Hepatocyte (in vitro differentiated cells): ENCODE results near the gene LRMDA. TPM values are rescaled to one million over a fixed set of nuclear protein-coding genes. Genes with fewer than 3 reads are reported as not detected.

ENCODE experiments used
- DNase-seq: peaks from one replicate; pipeline ENCODE4 v3.0.0-alpha.2; 2016; ENCODE audit warnings: low spot score
- H2AFZ ChIP-seq: fragments of 200-600 bp; sonication (generic); 2 replicates; pipeline ENCODE4 v1.6.0; 2016; ENCODE audit warnings: antibody characterized with exemption, mild to moderate bottlenecking
- H3K27ac ChIP-seq: fragments of 200-600 bp; sonication (generic); 2 replicates; pipeline ENCODE4 v1.5.1; 2016; ENCODE audit warnings: mild to moderate bottlenecking
- H3K27me3 ChIP-seq: fragments of 200-600 bp; sonication (generic); 2 replicates; pipeline ENCODE4 v1.6.1; 2016
- H3K36me3 ChIP-seq: fragments of 200-600 bp; sonication (generic); replicated peaks from 2 replicates; pipeline ENCODE4 v1.5.1; 2016; ENCODE audit warnings: low read depth; ENCODE audit not compliant: insufficient read depth
- H3K4me1 ChIP-seq: fragments of 200-600 bp; sonication (generic); 2 replicates; pipeline ENCODE4 v1.5.1; 2016; ENCODE audit warnings: mild to moderate bottlenecking, moderate library complexity; ENCODE audit not compliant: insufficient read depth
- H3K4me2 ChIP-seq: fragments of 200-600 bp; sonication (generic); 2 replicates; pipeline ENCODE4 v1.6.0; 2016
- H3K4me3 ChIP-seq: fragments of 200-600 bp; sonication (generic); 2 replicates; pipeline ENCODE4 v1.5.1; 2016; ENCODE audit warnings: mild to moderate bottlenecking
- H3K79me2 ChIP-seq: fragments of 200-600 bp; sonication (generic); 2 replicates; pipeline ENCODE4 v1.6.0; 2017; ENCODE audit warnings: mild to moderate bottlenecking
- H3K9me2 ChIP-seq: fragments of 200-600 bp; sonication (generic); replicated peaks from 2 replicates; pipeline ENCODE4 v1.6.0; 2017; ENCODE audit warnings: mild to moderate bottlenecking; ENCODE audit not compliant: insufficient read depth
- H3K9me3 ChIP-seq: fragments of 200-600 bp; sonication (generic); 2 replicates; pipeline ENCODE4 v1.5.1; 2016; ENCODE audit warnings: low read depth, mild to moderate bottlenecking
- H4K20me1 ChIP-seq: fragments of 200-600 bp; sonication (generic); 2 replicates; pipeline ENCODE4 v1.6.0; 2016; ENCODE audit warnings: mild to moderate bottlenecking; ENCODE audit not compliant: insufficient read depth, poor library complexity, severe bottlenecking
- EZH2 ChIP-seq: fragments of 200-600 bp; sonication (generic); IDR thresholded peaks from 2 replicates; pipeline ENCODE4 v1.6.1; 2016; ENCODE audit warnings: antibody characterized with exemption, mild to moderate bottlenecking, borderline replicate concordance
- EZH2phosphoT487 ChIP-seq: fragments of 200-600 bp; sonication (generic); IDR thresholded peaks from one replicate; pipeline ENCODE4 v1.6.1; 2018; ENCODE audit warnings: antibody characterized with exemption, mild to moderate bottlenecking, low read depth, moderate library complexity; ENCODE audit not compliant: unreplicated experiment, severe bottlenecking
- WGBS: methylation state at CpG from one replicate; pipeline ENCODE4 v1.1.6; 2016; ENCODE audit warnings: low lambda C conversion rate; ENCODE audit errors: missing lambda C conversion rate; 5-methylcytosine and 5-hydroxymethylcytosine counted together
- polyA plus RNA-seq: library from polyadenylated mRNA; unstranded; fragments of >200 nt; fragmentation: Nextera tagmentation; extraction: Ambion mirVana; gene quantifications from 2 replicates; pipeline ENCODE4 v1.2.1, GENCODE V29; 2016
- total RNA-seq: library from RNA; depleted of rRNA; stranded (reverse); fragments of >200 nt; gene quantifications from 2 replicates; pipeline ENCODE4 v1.2.3, GENCODE V29; 2014
- TF ChIP-seq, protein P1 (sequence below): fragments of 200-600 bp; sonication (generic); IDR thresholded peaks from 2 replicates; pipeline ENCODE4 v1.5.1; 2016; ENCODE audit warnings: antibody characterized with exemption, mild to moderate bottlenecking; ENCODE audit not compliant: poor library complexity

Gene LRMDA
- total and polyA plus RNA-seq, 2 experiments from 2014 or later = 5.6 to 15.7 TPM

DNA sequence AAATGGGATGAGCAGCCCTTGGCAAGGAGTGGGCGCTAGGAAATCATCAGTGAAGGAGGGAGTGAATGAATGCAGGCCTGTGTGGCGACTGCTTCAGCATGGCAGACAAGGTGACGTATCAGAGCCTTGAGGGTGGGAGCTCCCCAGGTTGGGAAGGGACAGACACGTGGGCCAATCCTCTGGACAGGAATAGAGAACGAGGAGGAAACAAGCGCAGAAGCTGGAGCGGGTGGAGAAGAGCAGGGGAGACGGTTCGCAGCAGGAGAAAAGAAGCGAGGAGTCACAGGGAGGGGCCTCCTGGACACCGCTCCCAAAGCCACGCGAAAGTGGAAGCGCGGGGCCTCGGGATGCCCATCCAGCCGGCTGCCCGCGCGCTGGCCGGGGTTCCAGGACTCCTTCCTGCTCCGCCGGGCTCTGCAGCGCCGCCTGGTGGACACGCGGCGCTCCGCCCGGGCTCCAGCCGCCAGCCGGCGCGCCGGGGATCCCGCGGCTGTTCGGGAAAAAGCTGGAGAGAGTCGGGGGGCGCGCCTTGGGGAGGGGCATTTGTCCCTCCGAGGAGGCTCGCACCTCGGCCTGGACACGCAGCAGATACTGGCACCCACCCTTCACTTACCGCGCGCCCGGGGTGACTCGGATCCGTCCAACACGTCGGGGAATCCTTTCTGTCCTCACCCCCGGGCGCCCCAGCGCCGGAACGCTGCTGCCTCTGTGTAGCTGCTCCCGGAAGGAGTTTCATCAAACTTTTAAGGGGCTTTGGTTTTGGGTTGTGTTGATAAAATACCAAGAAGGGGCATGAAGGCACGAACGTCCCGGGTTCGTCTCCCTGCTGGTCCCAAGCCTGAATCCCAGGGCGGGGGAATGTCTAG, 36.1 kb upstream of the LRMDA start:
- H3K4me2 ChIP-seq = peak overlapping the region; percentile 97
- H3K9me3 ChIP-seq = no peaks in the 10 kb centered on the region

DNA sequence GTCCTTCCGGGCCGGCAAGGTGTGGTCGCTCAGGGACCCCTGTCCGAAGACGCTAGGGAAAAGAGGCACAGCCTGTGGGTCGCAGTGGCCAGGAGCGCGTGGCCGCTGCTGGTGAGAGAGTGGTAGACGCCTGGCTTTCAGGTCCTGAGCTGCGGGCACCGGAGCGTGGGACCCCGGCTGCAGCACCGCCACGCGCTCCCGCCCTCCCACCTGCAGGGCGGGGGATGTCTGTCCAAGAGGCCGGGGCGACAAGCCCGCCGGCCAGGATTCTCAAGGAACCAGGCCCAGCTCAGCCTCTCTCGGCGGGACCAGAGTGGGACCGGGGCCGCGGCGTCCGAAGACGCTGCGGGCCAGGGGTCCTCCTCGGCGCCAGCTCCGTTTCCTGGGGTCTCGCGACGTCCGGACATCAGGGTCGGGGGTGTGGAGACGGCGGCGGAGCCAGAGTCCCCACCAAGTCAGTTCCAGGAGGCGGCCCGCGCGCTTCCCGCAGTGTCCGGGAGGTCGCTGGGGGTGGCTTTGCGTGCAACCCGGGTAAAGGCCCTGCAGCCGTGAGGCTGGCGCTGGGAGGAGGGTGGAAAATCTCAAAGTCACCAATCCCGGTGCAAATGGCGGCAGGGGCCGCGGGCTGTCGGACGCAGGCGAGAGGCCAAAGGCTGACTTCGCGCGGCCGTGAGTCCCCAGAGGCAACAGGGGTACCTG, 35.3 kb upstream of the LRMDA start:
- peak overlapping the region; percentile 62 for H3K4me3 ChIP-seq
- WGBS = 7% methylated on average over 61 of the region's 65 CpGs
- DNase-seq = peak; percentile 49
- TF ChIP-seq, protein P1, sequence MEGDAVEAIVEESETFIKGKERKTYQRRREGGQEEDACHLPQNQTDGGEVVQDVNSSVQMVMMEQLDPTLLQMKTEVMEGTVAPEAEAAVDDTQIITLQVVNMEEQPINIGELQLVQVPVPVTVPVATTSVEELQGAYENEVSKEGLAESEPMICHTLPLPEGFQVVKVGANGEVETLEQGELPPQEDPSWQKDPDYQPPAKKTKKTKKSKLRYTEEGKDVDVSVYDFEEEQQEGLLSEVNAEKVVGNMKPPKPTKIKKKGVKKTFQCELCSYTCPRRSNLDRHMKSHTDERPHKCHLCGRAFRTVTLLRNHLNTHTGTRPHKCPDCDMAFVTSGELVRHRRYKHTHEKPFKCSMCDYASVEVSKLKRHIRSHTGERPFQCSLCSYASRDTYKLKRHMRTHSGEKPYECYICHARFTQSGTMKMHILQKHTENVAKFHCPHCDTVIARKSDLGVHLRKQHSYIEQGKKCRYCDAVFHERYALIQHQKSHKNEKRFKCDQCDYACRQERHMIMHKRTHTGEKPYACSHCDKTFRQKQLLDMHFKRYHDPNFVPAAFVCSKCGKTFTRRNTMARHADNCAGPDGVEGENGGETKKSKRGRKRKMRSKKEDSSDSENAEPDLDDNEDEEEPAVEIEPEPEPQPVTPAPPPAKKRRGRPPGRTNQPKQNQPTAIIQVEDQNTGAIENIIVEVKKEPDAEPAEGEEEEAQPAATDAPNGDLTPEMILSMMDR = no peak
- peak; percentile 6 for TF ChIP-seq EZH2
- peaks cover 30% of the 10 kb centered on the region for H4K20me1 ChIP-seq
- H2AFZ ChIP-seq = peak overlapping the region; percentile 30
- H3K27me3 ChIP-seq = no peaks in the 10 kb centered on the region
- H3K9me2 ChIP-seq = no peaks in the 10 kb centered on the region
- H3K9me3 ChIP-seq = no peaks in the 10 kb centered on the region
- H3K36me3 ChIP-seq = no peaks in the 10 kb centered on the region
- no peaks in the 10 kb centered on the region for H3K4me1 ChIP-seq
- H3K4me2 ChIP-seq = peak overlapping the region; percentile 97
- H3K27ac ChIP-seq = peak overlapping the region; percentile 96
- H3K79me2 ChIP-seq = peaks cover 60% of the 10 kb centered on the region

More for the DNA sequence above, 36.1 kb upstream of the LRMDA start:
- Histone ChIP-seq H3K4me3 (peak overlapping the region; percentile 62), H3K79me2 (peaks cover 53% of the 10 kb centered on the region), H3K4me1 (no peaks in the 10 kb centered on the region), H3K9me2 (no peaks in the 10 kb centered on the region), H3K27ac (peak overlapping the region; percentile 96), H3K27me3 (no peaks in the 10 kb centered on the region), H4K20me1 (peaks cover 23% of the 10 kb centered on the region), H2AFZ (peak overlapping the region; percentile 30), H3K36me3 (no peaks in the 10 kb centered on the region)
- 16% methylated on average over 53 of the region's 64 CpGs for WGBS
- peak; percentile 89 for DNase-seq
- no peak for TF ChIP-seq EZH2phosphoT487
- TF ChIP-seq, protein P1 = peak; percentile 88
- no peak for TF ChIP-seq EZH2

DNA sequence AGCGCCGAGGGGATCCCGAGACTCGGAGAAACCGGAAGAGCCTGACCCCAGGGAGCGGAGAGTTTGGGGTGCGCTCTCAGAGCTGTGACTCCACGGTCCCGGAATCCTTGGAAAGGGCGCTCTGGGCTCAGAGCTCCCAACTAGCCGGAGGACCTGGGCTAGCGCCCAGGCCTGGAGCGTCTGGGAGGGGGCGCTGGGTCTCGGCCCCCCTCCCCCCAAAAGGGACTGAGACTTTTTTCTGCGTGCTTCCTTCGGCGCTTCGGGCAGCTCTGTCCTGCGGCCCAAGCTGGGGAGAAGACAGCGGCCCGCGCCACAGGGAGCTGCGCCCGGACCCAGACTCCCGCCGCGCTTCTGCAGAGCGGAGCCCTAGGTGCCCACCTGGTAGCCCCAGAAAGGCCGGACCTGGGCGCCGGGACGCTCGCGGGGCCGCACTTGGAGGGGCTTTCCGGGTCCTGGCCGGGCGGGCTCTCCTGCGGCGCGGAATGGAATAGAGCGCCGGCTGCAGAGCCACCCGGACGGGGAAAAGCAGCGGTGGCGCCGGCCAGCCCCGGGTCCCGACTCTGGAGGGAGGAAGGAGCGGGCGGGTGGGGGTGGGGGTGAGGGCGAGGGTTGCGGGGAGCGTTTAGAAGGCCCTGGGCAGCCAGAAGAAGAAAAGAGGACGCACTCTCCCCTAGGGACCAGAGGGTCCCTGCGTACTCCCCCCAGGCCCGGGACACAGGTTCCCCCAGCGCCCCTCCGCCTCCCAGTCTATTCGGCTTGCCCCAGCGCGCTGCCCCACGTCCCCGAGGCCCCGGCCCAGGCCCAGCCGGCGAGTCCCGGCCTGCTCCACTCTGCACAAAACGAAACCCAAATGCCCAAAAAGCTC, 34.6 kb upstream of the LRMDA start:
- Histone ChIP-seq H3K36me3 (no peaks in the 10 kb centered on the region), H3K4me2 (peak overlapping the region; percentile 97), H3K27me3 (no peaks in the 10 kb centered on the region), H3K9me3 (no peaks in the 10 kb centered on the region), H3K4me1 (no peaks in the 10 kb centered on the region), H2AFZ (peak overlapping the region; percentile 30), H4K20me1 (peaks cover 30% of the 10 kb centered on the region), H3K9me2 (no peaks in the 10 kb centered on the region), H3K79me2 (peaks cover 63% of the 10 kb centered on the region), H3K4me3 (peak overlapping the region; percentile 62), H3K27ac (peak overlapping the region; percentile 96)
- TF ChIP-seq EZH2 (no peak), EZH2phosphoT487 (no peak)
- TF ChIP-seq, protein P1 = no peak
- DNase-seq = peak; percentile 48
- 4% methylated on average over 46 of the region's 71 CpGs for WGBS
